Measurements from ENCODE around the gene PLXNB2. TPM values are rescaled to one million over a fixed set of nuclear protein-coding genes. Genes with fewer than 3 reads are reported as not detected.
A peak's percentile ranks its signal among the peaks of the same experiment; 100 is the strongest.

PLXNB2 gene
- total RNA-seq, 3 donors from 2014 or later (not counting 1 experiment from before 2014, with no cell fraction given) = 6.0 to 34.7 (median 18.9) TPM

- H3K36me3 Mint-ChIP-seq = no peaks in the 10 kb centered on the region
- no peak overlapping the region for H3K27ac ChIP-seq (ENCODE audit: low read length)
- peaks cover 4 to 16% of the 10 kb centered on the region in 2 donors for H3K4me1 Mint-ChIP-seq
- peaks cover 33% of the 10 kb centered on the region for H3K4me1 ChIP-seq (ENCODE audit: control insufficient read depth, insufficient read depth, low read length)
- no peak overlapping the region for H3K27ac Mint-ChIP-seq
- intact Hi-C loops (cut with micrococcal nuclease) = loop anchor here (5.0 to 10.0 kb wide), 2 partner anchors 71 to 223 kb away; partner anchors contain the start of gene PPP6R2
- H3K27me3 Mint-ChIP-seq (ENCODE audit: low read depth in 2 of 2) = peaks cover 6 to 7% of the 10 kb centered on the region in 2 donors
- no peaks in the 10 kb centered on the region for H3K36me3 ChIP-seq (ENCODE audit: control insufficient read depth, insufficient read depth, low read length)
- no peak for TF ChIP-seq CTCF (IDR thresholded peaks at IDR 0.05)
- H3K4me3 ChIP-seq (ENCODE audit: low read length) = no peak overlapping the region
- H3K9me3 ChIP-seq (ENCODE audit: control insufficient read depth, insufficient read depth, low read length) = no peaks in the 10 kb centered on the region
- WGBS (ENCODE audit: insufficient coverage) = under 1% methylated on average over 41 of the region's 45 CpGs
- H3K4me3 Mint-ChIP-seq = no peak overlapping the region
- no peaks in the 10 kb centered on the region for H3K9me3 Mint-ChIP-seq
- DNase-seq (peak in 1 of 2 donors; percentile 73), ATAC-seq (peak in 2 of 3 donors; percentile 8 to 11)
- peaks cover 6% of the 10 kb centered on the region for H3K27me3 ChIP-seq (ENCODE audit: control insufficient read depth, insufficient read depth, low read length)
Measured at GRCh38 chr22:50271519-50271970, 35.9 kb downstream of the PLXNB2 start.

DNA sequence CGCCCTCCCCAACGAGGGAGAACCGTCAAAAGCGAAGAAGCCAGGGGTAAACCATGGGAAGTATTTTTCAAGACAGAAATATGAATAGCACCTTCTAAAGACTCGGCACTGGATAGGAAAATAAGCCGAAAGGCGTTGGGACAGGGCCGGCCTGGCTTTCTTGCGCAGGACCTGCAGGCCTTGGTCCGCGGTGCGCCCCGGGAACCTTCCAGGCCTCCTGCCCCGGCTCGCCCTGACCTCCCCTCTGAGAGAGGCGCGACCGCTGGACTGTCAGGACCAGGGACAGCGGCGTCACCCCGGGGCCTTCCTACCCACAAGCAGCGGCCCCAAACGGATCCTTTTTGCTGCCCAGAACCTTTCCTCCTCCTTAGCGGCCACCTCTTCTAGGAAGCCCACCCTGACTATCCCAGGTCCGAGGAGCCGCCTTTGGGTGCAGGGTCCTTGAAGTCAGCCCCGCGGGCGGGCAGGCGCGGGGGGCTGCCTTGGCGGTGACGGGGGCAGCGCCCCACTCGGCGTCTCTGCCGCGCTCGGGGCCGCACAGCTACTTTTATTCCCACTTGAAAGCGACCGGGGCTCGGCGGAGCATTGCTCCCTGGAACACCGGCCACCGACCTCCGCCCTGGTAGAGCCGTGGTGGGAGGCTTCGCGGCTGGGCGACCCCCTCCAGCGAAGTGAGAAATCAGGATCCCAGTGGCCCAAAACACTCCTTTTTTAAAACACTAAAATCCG, 36.6 kb downstream of the PLXNB2 start:
- H3K36me3 ChIP-seq (ENCODE audit: control insufficient read depth, insufficient read depth, low read length) = no peaks in the 10 kb centered on the region
- WGBS (ENCODE audit: insufficient coverage) = under 1% methylated on average over 53 of the region's 53 CpGs
- peaks cover 6% of the 10 kb centered on the region for H3K27me3 ChIP-seq (ENCODE audit: control insufficient read depth, insufficient read depth, low read length)
- no peaks in the 10 kb centered on the region for H3K36me3 Mint-ChIP-seq
- no peaks in the 10 kb centered on the region for H3K9me3 Mint-ChIP-seq
- H3K4me1 ChIP-seq (ENCODE audit: control insufficient read depth, insufficient read depth, low read length) = peaks cover 33% of the 10 kb centered on the region
- H3K27ac Mint-ChIP-seq = no peak overlapping the region
- H3K4me1 Mint-ChIP-seq = peaks cover 4 to 16% of the 10 kb centered on the region in 2 donors
- H3K27ac ChIP-seq (ENCODE audit: low read length) = no peak overlapping the region
- no peaks in the 10 kb centered on the region for H3K9me3 ChIP-seq (ENCODE audit: control insufficient read depth, insufficient read depth, low read length)
- peaks cover 6 to 7% of the 10 kb centered on the region in 2 donors for H3K27me3 Mint-ChIP-seq (ENCODE audit: low read depth in 2 of 2)
- TF ChIP-seq CTCF (IDR thresholded peaks at IDR 0.05) = no peak
- DNase-seq (peak; percentile 72 to 84), ATAC-seq (peak; percentile 75 to 81 (median 75))
- peak overlapping the region; percentile 77 for H3K4me3 Mint-ChIP-seq
- intact Hi-C loops (cut with micrococcal nuclease) = loop anchor here (5.0 to 10.0 kb wide), 2 partner anchors 71 to 224 kb away; partner anchors contain the start of gene PPP6R2
- peak overlapping the region; percentile 46 for H3K4me3 ChIP-seq (ENCODE audit: low read length)

DNA sequence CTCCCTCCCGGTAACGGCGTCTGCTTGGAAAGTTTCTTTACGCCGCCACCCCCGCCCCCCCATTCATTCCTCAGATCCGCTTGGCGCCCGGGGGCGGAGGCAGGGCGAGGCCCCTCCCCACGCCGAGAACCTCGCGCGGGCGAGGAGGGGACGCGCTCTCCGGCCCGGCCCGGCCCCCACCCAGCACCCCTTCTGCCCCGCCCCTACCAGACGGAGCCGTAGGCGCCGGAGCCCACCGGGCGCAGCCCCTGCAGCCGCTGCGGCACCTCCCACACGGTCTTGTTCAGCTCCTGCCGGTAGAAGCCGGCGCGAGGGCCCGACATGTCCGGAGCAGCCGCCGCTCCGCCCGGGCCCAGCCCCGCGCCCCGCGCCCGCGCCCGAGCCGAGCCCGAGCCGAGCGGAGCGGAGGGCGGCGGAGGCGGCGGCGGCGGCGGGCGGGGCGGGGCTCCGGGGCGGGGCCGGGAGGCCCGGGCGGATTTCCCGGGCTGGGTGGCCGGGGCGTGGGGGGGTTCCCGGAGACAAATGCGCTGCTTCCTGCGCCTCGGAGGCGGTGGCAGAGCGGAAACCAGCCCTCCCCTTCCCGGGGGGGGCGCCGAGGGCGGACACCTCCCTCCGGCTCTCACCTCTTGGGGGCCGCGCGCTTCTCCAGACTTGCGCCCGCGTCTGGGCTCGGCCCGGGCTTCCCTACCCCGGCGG, 37.3 kb downstream of the PLXNB2 start, which contains the start of gene MAPK11:
MAPK11 (minus strand) TSS at position 411 of the 696 bp plus-strand sequence; CDS start at position 323, 88 bp downstream.
- intact Hi-C loops (cut with micrococcal nuclease) = loop anchor here (5.0 to 10.0 kb wide), 2 partner anchors 72 to 225 kb away; partner anchors contain the start of gene PPP6R2
- H3K27me3 Mint-ChIP-seq (ENCODE audit: low read depth in 2 of 2) = peaks cover 6 to 9% of the 10 kb centered on the region in 2 donors
- DNase-seq (peak; percentile 34 to 87), ATAC-seq (peak; percentile 50 to 71 (median 58))
- peaks cover 4 to 16% of the 10 kb centered on the region in 2 donors for H3K4me1 Mint-ChIP-seq
- H3K36me3 ChIP-seq (ENCODE audit: control insufficient read depth, insufficient read depth, low read length) = no peaks in the 10 kb centered on the region
- no peak within 1 kb of the TSS for H3K27ac Mint-ChIP-seq
- H3K27ac ChIP-seq (ENCODE audit: low read length) = no peak within 1 kb of the TSS
- H3K4me3 Mint-ChIP-seq = peak within 1 kb of the TSS; percentile 77
- H3K27me3 ChIP-seq (ENCODE audit: control insufficient read depth, insufficient read depth, low read length) = peaks cover 6% of the 10 kb centered on the region
- under 1% methylated on average over 92 of the region's 92 CpGs for WGBS (ENCODE audit: insufficient coverage)
- H3K36me3 Mint-ChIP-seq = no peaks in the 10 kb centered on the region
- H3K9me3 Mint-ChIP-seq = no peaks in the 10 kb centered on the region
- peaks cover 33% of the 10 kb centered on the region for H3K4me1 ChIP-seq (ENCODE audit: control insufficient read depth, insufficient read depth, low read length)
- H3K9me3 ChIP-seq (ENCODE audit: control insufficient read depth, insufficient read depth, low read length) = no peaks in the 10 kb centered on the region
- peak within 1 kb of the TSS; percentile 46 for H3K4me3 ChIP-seq (ENCODE audit: low read length)
- TF ChIP-seq CTCF (IDR thresholded peaks at IDR 0.05) = no peak

Measured in natural killer cell (primary cell).